ENCODE results near the gene HPGD.
"Not testable (repeated sequence)": the region's sequence is repeated elsewhere in the genome, so short reads cannot be mapped to it uniquely, and the experiment has no call there.

Gene HPGD

DNA sequence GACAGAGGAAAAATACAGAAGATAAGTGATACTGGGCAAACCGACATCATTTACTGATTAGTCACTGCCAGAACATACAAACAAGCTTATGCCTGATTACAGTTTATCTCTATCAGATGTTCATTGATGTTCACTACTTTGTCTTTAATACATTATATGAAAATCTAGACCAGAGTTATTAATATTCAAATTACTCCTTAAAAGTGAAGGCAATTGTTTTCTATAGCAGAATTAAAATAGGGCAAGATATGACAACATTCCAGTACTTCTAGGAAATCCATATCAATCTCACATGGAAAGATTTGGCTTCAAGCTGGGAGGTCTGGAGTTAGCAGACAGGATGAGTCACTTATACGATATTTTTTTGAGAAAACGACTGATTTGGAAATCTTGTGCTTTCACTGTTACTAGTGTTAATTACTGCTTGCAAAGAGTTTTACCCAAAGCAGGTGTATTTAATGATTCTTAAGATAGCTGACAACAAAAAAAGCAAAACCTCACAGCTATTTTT, 31.8 kb downstream of the HPGD start:
- no peak for TF ChIP-seq EZH2phosphoT487 (conservative IDR thresholded peaks at IDR 0.05; ENCODE audit: low read length)
- TF ChIP-seq, protein P1, sequence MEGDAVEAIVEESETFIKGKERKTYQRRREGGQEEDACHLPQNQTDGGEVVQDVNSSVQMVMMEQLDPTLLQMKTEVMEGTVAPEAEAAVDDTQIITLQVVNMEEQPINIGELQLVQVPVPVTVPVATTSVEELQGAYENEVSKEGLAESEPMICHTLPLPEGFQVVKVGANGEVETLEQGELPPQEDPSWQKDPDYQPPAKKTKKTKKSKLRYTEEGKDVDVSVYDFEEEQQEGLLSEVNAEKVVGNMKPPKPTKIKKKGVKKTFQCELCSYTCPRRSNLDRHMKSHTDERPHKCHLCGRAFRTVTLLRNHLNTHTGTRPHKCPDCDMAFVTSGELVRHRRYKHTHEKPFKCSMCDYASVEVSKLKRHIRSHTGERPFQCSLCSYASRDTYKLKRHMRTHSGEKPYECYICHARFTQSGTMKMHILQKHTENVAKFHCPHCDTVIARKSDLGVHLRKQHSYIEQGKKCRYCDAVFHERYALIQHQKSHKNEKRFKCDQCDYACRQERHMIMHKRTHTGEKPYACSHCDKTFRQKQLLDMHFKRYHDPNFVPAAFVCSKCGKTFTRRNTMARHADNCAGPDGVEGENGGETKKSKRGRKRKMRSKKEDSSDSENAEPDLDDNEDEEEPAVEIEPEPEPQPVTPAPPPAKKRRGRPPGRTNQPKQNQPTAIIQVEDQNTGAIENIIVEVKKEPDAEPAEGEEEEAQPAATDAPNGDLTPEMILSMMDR (IDR thresholded peaks at IDR 0.05; ENCODE audit: insufficient read depth, low read length, poor library complexity, severe bottlenecking) = no peak
- no peak overlapping the region for H3K9ac ChIP-seq (ENCODE audit: low read length)
- no peak overlapping the region for H3K4me3 ChIP-seq (ENCODE audit: insufficient read depth, low read length, poor library complexity, severe bottlenecking)
- no peak overlapping the region for H2AFZ ChIP-seq (ENCODE audit: low read depth, low read length, severe bottlenecking)
- no peaks in the 10 kb centered on the region for H3K9me3 ChIP-seq (ENCODE audit: insufficient read depth, low read length)
- no peak overlapping the region for H3K4me2 ChIP-seq (ENCODE audit: low read depth, low read length, poor library complexity, severe bottlenecking)
- no peak overlapping the region for H3K27ac ChIP-seq (ENCODE audit: low read depth, low read length)
- no peaks in the 10 kb centered on the region for H3K79me2 ChIP-seq (ENCODE audit: insufficient read depth, low read length)
- H3K27me3 ChIP-seq (ENCODE audit: low read length) = no peaks in the 10 kb centered on the region
- H3F3A ChIP-seq (ENCODE audit: insufficient read depth) = no peaks in the 10 kb centered on the region
- no peaks in the 10 kb centered on the region for H4K20me1 ChIP-seq (ENCODE audit: low read depth, low read length)
- no peaks in the 10 kb centered on the region for H3K36me3 ChIP-seq (ENCODE audit: low read length)
- H3K9me2 ChIP-seq (replicated peaks; ENCODE audit: insufficient read depth, low read length) = no peaks in the 10 kb centered on the region

- H2AFZ ChIP-seq (ENCODE audit: low read depth, low read length, severe bottlenecking); H3K36me3 ChIP-seq (ENCODE audit: low read length); H3K27me3 ChIP-seq (ENCODE audit: low read length); H3F3A ChIP-seq (ENCODE audit: insufficient read depth); H3K4me2 ChIP-seq (ENCODE audit: low read depth, low read length, poor library complexity, severe bottlenecking); H3K9ac ChIP-seq (ENCODE audit: low read length); H3K9me3 ChIP-seq (ENCODE audit: insufficient read depth, low read length); H4K20me1 ChIP-seq (ENCODE audit: low read depth, low read length); H3K4me3 ChIP-seq (ENCODE audit: insufficient read depth, low read length, poor library complexity, severe bottlenecking); H3K9me2 ChIP-seq (replicated peaks; ENCODE audit: insufficient read depth, low read length); H3K79me2 ChIP-seq (ENCODE audit: insufficient read depth, low read length); H3K27ac ChIP-seq (ENCODE audit: low read depth, low read length): not testable (repeated sequence)
Observed at GRCh38 chr4:174488368-174488767, 33.9 kb downstream of the HPGD start.

DNA sequence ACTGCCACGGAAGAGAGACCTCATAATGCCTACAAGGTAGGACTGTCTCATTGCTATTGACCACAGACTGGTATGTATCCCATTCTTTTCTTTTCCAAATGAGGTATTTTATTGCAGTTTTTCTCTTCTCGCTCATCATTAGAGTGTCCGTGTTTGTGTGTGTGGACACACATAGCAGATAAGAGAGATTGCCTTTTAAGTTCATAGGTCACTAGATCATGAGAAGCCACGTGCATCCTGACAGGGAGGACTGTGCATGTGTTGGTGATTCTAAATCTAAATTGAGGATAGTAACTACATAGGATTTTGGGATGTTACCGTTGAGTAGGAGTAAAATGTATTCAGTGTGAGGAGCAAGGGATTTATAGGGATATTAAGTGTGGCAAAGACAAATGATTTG, 37.3 kb downstream of the HPGD start:
- no peaks in the 10 kb centered on the region for H3K9me3 ChIP-seq (ENCODE audit: insufficient read depth, low read length)
- no peaks in the 10 kb centered on the region for H3F3A ChIP-seq (ENCODE audit: insufficient read depth)
- H3K79me2 ChIP-seq (ENCODE audit: insufficient read depth, low read length) = no peaks in the 10 kb centered on the region
- H4K20me1 ChIP-seq (ENCODE audit: low read depth, low read length) = no peaks in the 10 kb centered on the region
- no peak overlapping the region for H2AFZ ChIP-seq (ENCODE audit: low read depth, low read length, severe bottlenecking)
- no peaks in the 10 kb centered on the region for H3K36me3 ChIP-seq (ENCODE audit: low read length)
- no peak overlapping the region for H3K4me2 ChIP-seq (ENCODE audit: low read depth, low read length, poor library complexity, severe bottlenecking)
- H3K9me2 ChIP-seq (replicated peaks; ENCODE audit: insufficient read depth, low read length) = no peaks in the 10 kb centered on the region
- no peak overlapping the region for H3K27ac ChIP-seq (ENCODE audit: low read depth, low read length)
- no peak overlapping the region for H3K4me3 ChIP-seq (ENCODE audit: insufficient read depth, low read length, poor library complexity, severe bottlenecking)
- H3K9ac ChIP-seq (ENCODE audit: low read length) = no peak overlapping the region
- no peak for TF ChIP-seq EZH2phosphoT487 (conservative IDR thresholded peaks at IDR 0.05; ENCODE audit: low read length)
- TF ChIP-seq, protein P1 (IDR thresholded peaks at IDR 0.05; ENCODE audit: insufficient read depth, low read length, poor library complexity, severe bottlenecking) = no peak
- H3K27me3 ChIP-seq (ENCODE audit: low read length) = no peaks in the 10 kb centered on the region

GRCh38 chr4:174483792-174484191, 38.5 kb downstream of the HPGD start:
- Histone ChIP-seq H3K36me3 (ENCODE audit: low read length) (no peaks in the 10 kb centered on the region), H3K4me3 (ENCODE audit: insufficient read depth, low read length, poor library complexity, severe bottlenecking) (no peak overlapping the region), H2AFZ (ENCODE audit: low read depth, low read length, severe bottlenecking) (no peak overlapping the region), H4K20me1 (ENCODE audit: low read depth, low read length) (no peaks in the 10 kb centered on the region), H3K79me2 (ENCODE audit: insufficient read depth, low read length) (no peaks in the 10 kb centered on the region), H3K9ac (ENCODE audit: low read length) (no peak overlapping the region), H3K27me3 (ENCODE audit: low read length) (no peaks in the 10 kb centered on the region), H3K9me3 (ENCODE audit: insufficient read depth, low read length) (no peaks in the 10 kb centered on the region), H3F3A (ENCODE audit: insufficient read depth) (no peaks in the 10 kb centered on the region), H3K27ac (ENCODE audit: low read depth, low read length) (no peak overlapping the region), H3K9me2 (replicated peaks; ENCODE audit: insufficient read depth, low read length) (no peaks in the 10 kb centered on the region), H3K4me2 (ENCODE audit: low read depth, low read length, poor library complexity, severe bottlenecking) (no peak overlapping the region)
- TF ChIP-seq, protein P1 (IDR thresholded peaks at IDR 0.05; ENCODE audit: insufficient read depth, low read length, poor library complexity, severe bottlenecking) = no peak
- TF ChIP-seq EZH2phosphoT487 (conservative IDR thresholded peaks at IDR 0.05; ENCODE audit: low read length) = no peak

All from SU-DHL-6 (cell line).